ENCODE measurements around the gene FBXL20.
A peak's percentile ranks its signal among the peaks of the same experiment; 100 is the strongest.

- TF ChIP-seq CTCF (IDR thresholded peaks at IDR 0.05), result no peak
- peak; percentile 68; the same call in 1 of the 2 replicates for TF ChIP-seq SIN3A (IDR thresholded peaks at IDR 0.05; ENCODE audit: borderline replicate concordance, low read depth, low read length)
- no peak for TF ChIP-seq RAD21 (IDR thresholded peaks at IDR 0.05; ENCODE audit: low read length)
- no peak for TF ChIP-seq USF1 (IDR thresholded peaks at IDR 0.05; ENCODE audit: borderline replicate concordance, low read depth)
- peak; percentile 70; the same call in 1 of the 2 replicates for TF ChIP-seq MXI1 (IDR thresholded peaks at IDR 0.05; ENCODE audit: low read depth, low read length)
- TF ChIP-seq EZH2phosphoT487 (IDR thresholded peaks at IDR 0.05; ENCODE audit: borderline replicate concordance, low read depth), result no peak
- TF ChIP-seq CHD2 (IDR thresholded peaks at IDR 0.05; ENCODE audit: low read length, partially characterized antibody), result peak; percentile 97
Observed at GRCh38 chr17:39401412-39402243, at the start of gene FBXL20.

Data from SK-N-SH (cell line).